NT2/D1 (cell line): ENCODE results near the gene BANP.

ENCODE experiments used
- DNase-seq: peaks from one replicate; pipeline ENCODE4 v3.0.0-alpha.2; 2011; ENCODE audit warnings: low read depth, low spot score
- H3K27me3 ChIP-seq: 2 replicates; pipeline ENCODE4 v1.6.0; 2011; ENCODE audit warnings: mild to moderate bottlenecking; ENCODE audit not compliant: insufficient read length, insufficient read depth
- H3K36me3 ChIP-seq: 2 replicates; pipeline ENCODE4 v1.6.1; 2011; ENCODE audit warnings: mild to moderate bottlenecking, low read length, mixed read lengths; ENCODE audit not compliant: insufficient read depth, insufficient read length
- H3K4me1 ChIP-seq: 2 replicates; pipeline ENCODE4 v1.5.1; 2011; ENCODE audit not compliant: insufficient read depth, insufficient read length
- H3K4me3 ChIP-seq: 2 replicates; pipeline ENCODE4 v1.5.1; 2011; ENCODE audit warnings: low read depth; ENCODE audit not compliant: insufficient read length
- H3K9ac ChIP-seq: 2 replicates; pipeline ENCODE4 v1.6.0; 2011; ENCODE audit warnings: low read depth; ENCODE audit not compliant: insufficient read length
- H3K9me3 ChIP-seq: 2 replicates; pipeline ENCODE4 v1.5.1; 2011; ENCODE audit warnings: mild to moderate bottlenecking, low read length; ENCODE audit not compliant: insufficient read depth
- SUZ12 ChIP-seq: IDR thresholded peaks from 2 replicates; pipeline ENCODE4 v1.6.1; 2011; ENCODE audit not compliant: insufficient read length, insufficient read depth; ENCODE audit errors: extremely low read depth
- YY1 ChIP-seq: IDR thresholded peaks from 2 replicates; pipeline ENCODE4 v1.6.1; 2011; ENCODE audit not compliant: insufficient read length, insufficient read depth
- ZNF274 ChIP-seq: IDR thresholded peaks from 2 replicates; pipeline ENCODE4 v1.6.1; 2011; ENCODE audit warnings: mild to moderate bottlenecking, low read depth, low read length

The BANP gene

DNA sequence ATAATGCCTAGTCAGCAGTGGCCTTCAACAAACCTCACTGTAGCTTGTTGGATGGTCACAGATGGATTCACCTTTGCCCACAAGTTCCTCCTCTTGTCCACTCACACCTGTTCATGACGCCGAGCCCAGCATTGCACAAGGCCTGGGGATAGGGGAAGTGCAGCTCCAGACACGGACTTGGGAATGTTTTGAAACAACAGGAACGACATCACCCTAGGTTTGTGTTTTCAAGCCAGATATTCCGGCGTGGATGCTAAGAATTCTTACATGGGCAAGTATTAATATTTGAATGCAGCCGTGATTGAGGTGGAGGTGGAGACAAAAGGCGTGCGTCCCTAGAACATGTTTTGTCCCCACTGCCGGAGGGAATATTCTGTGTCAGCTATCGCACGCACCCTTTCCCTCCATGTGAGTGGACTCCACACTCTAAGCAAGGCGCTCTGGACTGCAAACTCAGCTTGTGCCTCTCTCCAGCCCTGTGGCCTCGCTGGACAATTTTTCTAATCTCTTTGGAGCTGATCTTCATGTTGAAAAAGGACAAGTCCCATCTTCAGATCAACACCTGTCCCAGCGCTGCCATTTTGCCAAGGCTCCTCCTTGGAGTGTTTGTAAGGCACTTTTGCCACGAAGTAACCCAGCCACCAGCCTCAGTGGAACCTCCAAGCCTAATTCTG, 2.0 kb upstream of the BANP start:
- Histone ChIP-seq H3K36me3 (peaks cover 21% of the 10 kb centered on the region), H3K27me3 (no peaks in the 10 kb centered on the region), H3K4me3 (no peak overlapping the region), H3K9me3 (no peaks in the 10 kb centered on the region), H3K9ac (no peak overlapping the region), H3K4me1 (peaks cover 13% of the 10 kb centered on the region)
- TF ChIP-seq ZNF274 (no peak), SUZ12 (no peak), YY1 (no peak)
- DNase-seq: no peak

DNA sequence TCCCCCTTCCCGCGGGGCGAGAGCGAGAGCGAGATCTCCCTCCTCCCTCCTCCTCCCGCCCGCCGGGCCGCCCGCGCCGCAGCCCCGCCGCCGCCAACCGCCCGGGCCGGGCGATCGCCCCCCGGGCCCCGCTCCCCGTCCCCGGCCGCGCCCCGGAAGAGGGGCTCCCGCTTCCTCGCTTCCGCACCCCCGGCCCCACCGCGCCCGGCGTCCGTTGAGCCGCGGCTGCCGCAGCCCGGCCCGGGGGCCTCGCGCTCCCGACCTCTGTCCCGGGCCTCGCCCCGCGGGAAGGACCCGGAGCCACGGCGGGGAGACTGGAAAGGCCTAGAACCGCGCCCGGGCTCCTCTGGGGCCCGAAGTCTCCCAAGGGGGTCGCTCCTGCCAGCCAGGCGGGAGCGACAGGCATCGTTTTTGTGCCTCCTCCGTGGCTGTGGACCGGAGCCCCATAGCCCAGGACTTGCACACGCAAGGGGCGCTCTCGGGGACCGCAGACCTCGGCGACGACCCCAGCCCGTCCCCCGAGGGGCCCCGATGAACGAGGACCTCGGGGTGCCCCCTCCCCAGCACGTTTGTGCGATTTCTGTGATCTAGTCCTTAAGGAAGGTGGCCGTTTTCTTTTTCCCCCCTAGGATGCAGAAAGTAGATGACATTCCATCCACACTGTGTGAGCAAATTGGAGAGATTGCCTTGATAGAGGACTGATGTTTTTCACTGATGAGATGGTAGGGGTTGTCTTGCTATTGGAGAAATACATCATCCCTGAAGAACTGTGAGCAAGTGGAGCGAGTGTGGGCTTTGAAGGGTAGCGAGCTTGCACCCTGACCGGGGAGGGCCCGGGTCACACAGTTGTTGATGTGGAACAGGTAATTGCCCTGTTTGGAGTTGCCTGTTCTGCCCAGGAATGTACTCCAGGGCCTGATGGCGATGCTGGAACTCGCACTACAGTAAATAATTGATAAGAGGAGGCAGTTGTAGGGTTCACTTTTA, 611 bp downstream of the BANP start:
- Histone ChIP-seq H3K9ac (peak overlapping the region; percentile 97), H3K36me3 (peaks cover 47% of the 10 kb centered on the region), H3K27me3 (no peaks in the 10 kb centered on the region), H3K4me1 (peaks cover 8% of the 10 kb centered on the region), H3K9me3 (no peaks in the 10 kb centered on the region), H3K4me3 (peak overlapping the region; percentile 83)
- no peak for TF ChIP-seq YY1
- no peak for TF ChIP-seq SUZ12
- TF ChIP-seq ZNF274: no peak
- no peak for DNase-seq

DNA sequence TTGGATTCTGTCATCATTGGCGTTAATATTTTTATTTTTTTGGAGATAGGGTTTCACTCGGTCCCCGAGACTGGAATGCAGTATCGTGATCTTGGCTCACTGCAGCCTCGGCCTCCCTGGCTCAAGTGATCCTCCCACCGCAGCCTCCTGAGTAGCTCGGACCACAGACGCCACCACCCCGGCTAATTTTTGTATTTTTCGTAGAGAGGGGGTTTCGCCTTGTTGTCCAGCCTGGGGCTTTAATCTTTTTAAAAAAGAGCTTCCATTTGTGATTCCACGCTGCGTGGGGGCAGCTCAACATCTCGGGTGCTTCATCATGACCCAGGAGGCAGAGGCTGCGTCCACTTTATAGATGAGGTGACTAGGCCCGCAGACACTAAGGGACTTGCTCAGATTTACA, 1.5 kb downstream of the BANP start:
- Histone ChIP-seq H3K4me1 (peaks cover 8% of the 10 kb centered on the region), H3K9ac (peak overlapping the region; percentile 97), H3K27me3 (no peaks in the 10 kb centered on the region), H3K4me3 (no peak overlapping the region), H3K9me3 (no peaks in the 10 kb centered on the region), H3K36me3 (peaks cover 56% of the 10 kb centered on the region)
- no peak for TF ChIP-seq YY1
- no peak for TF ChIP-seq ZNF274
- no peak for TF ChIP-seq SUZ12
- no peak for DNase-seq

DNA sequence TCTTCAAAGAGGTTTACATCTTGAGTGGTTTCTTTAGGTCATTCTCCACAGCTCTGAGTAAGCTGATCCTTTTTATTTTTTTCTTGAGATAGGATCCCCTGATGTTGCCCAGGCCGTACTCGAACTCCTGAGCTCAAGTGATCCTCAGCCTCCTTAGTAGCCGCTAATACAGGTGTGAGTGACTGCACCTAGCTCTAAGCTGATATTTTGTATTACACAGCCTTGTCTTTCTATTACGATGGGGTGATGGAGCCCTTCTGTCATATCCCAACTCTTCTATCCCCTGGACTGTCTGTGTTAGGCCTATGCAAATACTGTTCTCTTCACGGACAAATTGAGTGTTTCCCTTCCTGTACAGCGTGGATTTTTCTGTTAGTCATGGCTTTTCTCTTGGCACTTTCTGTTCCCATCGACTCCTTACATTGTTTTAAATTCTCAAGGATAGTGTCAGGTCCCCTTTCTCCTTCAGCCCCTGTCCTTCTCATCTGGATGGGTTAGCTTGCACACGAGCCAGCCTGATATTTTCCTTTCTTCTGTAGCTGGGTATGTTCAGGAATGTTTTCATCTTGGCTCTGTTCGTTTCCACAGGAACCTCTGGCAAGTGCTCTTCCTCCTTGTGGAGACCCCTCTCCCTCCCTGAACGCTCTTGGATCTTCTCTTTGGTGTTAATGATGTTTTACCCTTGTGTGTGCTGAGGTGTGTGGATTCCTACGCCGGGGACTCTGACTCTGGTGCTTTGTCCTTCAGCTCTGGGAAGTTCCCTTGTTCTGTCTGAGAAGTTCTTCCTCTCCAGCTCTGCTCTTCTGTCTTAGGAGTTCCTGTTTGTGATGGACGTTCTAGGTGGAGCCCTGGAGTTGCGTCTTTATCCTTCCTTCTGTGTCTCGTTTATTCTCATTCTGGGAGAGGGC, 2.3 kb downstream of the BANP start:
- no peak for TF ChIP-seq ZNF274
- no peak for TF ChIP-seq YY1
- TF ChIP-seq SUZ12: no peak
- peaks cover 10% of the 10 kb centered on the region for H3K4me1 ChIP-seq
- no peak for DNase-seq

DNA sequence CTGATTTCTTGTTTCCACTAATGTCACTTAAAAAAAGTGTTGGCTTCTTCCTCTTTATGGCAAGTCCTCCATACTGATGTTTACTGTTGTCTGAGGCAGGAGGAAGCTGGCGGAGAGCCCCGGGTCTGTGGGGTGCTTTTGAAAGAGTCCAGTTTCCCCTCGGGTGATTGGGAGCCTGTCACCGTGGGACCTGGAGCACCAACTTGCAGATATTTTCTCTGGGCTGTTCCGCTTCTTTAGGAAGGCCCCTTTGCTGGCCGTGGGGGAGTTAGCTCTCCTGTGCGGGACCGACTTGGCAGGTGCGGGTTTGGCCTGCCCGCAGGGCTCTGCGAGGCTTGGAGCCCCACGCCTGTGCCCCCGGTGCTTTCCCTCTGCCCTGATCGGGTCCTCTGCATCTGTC, 3.1 kb downstream of the BANP start:
- no peak overlapping the region for H3K4me3 ChIP-seq
- H3K36me3 ChIP-seq: peaks cover 72% of the 10 kb centered on the region
- no peak for DNase-seq
- TF ChIP-seq ZNF274 (no peak), YY1 (no peak), SUZ12 (no peak)
- peaks cover 15% of the 10 kb centered on the region for H3K4me1 ChIP-seq
- no peak overlapping the region for H3K9ac ChIP-seq
- no peaks in the 10 kb centered on the region for H3K27me3 ChIP-seq
- no peaks in the 10 kb centered on the region for H3K9me3 ChIP-seq

More for the DNA sequence above, 2.3 kb downstream of the BANP start:
- Histone ChIP-seq H3K36me3 (peaks cover 64% of the 10 kb centered on the region), H3K4me3 (no peak overlapping the region), H3K9ac (peak overlapping the region; percentile 45), H3K27me3 (no peaks in the 10 kb centered on the region), H3K9me3 (no peaks in the 10 kb centered on the region)

DNA sequence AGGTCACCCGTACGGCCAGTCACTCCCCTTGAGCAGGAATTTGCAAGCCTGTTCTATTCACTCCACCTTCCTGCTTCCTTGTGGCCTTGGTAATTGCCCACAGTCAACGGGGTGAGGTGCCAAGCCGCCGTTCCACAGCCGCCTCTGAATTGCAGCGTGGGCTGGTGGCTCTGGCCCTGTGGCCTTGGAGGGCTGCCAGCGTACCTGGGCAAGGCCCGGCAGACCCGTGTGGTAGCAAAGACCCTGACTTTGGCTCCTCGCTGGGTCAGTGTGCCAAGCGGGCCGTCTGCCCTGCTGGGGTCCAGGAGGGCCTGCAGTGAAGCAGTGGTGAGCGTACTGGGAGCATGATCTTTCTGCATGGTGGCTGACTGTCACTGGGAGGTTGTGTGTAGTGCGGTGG, 3.6 kb downstream of the BANP start:
- H3K4me1 ChIP-seq: peaks cover 15% of the 10 kb centered on the region
- H3K9ac ChIP-seq: no peak overlapping the region

More for the DNA sequence above, 3.6 kb downstream of the BANP start:
- H3K36me3 ChIP-seq: peaks cover 73% of the 10 kb centered on the region
- TF ChIP-seq SUZ12 (no peak), YY1 (no peak), ZNF274 (no peak)
- H3K9me3 ChIP-seq: no peaks in the 10 kb centered on the region
- no peaks in the 10 kb centered on the region for H3K27me3 ChIP-seq
- no peak overlapping the region for H3K4me3 ChIP-seq
- no peak for DNase-seq
